ENCODE measurements around the gene MRAP2. TPM values are rescaled to one million over a fixed set of nuclear protein-coding genes. Genes with fewer than 3 reads are reported as not detected.

The MRAP2 gene
- polyA plus RNA-seq, 1 experiment = 0.16 TPM

DNA sequence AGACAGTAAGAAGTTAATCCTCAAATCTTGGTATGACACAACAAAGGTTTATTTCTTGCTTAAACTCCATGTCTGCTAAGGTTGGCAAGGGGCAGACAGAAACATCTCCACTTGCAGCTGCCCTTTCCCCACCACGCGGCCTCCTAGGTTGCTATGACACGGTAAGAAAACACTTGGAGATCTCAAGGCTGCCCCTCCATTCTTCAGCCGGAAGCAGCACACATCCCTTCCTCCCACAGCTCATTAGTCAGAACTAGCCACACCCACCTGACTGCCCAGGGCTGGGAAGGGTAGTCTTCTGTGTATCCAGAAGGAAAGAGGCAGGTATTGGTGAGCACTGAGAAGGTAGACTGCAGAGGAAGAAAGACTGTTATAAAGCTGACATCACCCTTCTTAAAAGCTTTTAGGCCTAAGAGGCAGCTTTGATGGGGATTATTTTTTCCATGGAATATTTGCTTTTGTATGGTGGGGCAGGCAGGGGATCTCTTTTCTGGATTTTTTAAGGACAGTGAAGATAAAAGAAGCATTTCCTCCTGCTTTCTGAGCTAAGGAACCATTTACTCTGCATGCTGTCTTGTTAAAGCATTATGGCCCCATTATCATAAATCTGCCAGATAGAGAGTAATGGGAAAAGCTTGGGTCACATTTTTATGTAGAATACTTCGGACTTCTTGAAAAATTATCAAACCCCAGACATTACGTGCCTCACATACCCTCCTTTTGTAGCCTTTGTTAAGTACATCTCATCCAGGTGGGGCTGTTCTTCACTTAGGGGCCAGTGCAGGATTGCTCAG is 41.6 kb downstream of the MRAP2 start:
- POLR2A ChIA-PET = no interaction called here
- DNase-seq (ENCODE audit: low read depth) = no peak
- TF ChIP-seq CTCF (IDR thresholded peaks at IDR 0.05; ENCODE audit: insufficient read depth, low read depth, low read length) = no peak
- Histone ChIP-seq H3K27me3 (ENCODE audit: control insufficient read depth, insufficient read depth, low read length) (no peaks in the 10 kb centered on the region), H3K36me3 (ENCODE audit: control insufficient read depth, insufficient read depth, low read length) (no peaks in the 10 kb centered on the region), H3K4me3 (ENCODE audit: low read depth, low read length) (no peak overlapping the region)
- CTCF ChIA-PET = interaction anchor here (0.8 kb wide), 1 partner anchor 27 kb away, joined by 3 read pairs; no protein-coding TSS in a partner anchor

DNA sequence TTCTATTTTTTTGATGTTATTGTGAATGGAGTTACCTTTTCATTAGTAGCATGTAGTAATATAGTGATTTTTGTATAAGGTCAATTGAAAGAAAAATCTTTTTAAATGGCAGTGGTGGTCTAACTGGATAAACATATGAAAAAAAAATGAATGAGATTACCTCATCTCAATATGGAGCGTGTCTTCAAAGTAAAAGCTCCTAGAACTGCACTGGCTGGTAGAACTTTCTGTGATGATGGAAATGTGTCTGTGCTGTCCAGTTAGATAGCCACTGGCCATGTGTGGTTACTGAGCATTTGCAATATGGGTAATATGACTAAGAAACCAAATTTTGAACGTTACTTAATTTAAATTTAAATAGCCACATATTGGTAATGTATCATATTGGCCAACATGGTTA is 44.1 kb downstream of the MRAP2 start:
- ChIA-PET POLR2A (no interaction called here), CTCF (no interaction called here)
- TF ChIP-seq CTCF (IDR thresholded peaks at IDR 0.05; ENCODE audit: insufficient read depth, low read depth, low read length) = no peak
- DNase-seq (ENCODE audit: low read depth) = no peak
- Histone ChIP-seq H3K27me3 (ENCODE audit: control insufficient read depth, insufficient read depth, low read length) (no peaks in the 10 kb centered on the region), H3K4me3 (ENCODE audit: low read depth, low read length) (no peak overlapping the region), H3K36me3 (ENCODE audit: control insufficient read depth, insufficient read depth, low read length) (no peaks in the 10 kb centered on the region)

DNA sequence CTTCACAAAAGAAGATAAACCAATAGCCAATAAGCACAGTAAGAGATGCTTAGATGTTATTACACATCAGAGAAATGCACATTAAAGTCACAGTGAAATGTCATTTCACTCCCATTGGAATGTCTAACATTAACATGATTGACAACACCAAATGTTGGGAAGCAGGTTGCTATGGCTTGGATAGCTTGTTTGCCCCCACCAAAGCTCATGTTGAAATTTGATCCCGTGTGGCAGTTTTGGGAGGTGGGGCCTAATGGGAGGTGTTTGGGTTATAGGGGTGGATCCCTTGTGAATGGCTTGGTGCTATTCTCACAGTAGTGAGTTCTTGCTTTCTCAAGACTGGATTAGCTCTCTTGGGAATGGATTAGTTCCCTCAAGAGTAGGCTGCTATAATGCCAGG is 44.8 kb downstream of the MRAP2 start:
- CTCF ChIA-PET = no interaction called here
- Histone ChIP-seq H3K27me3 (ENCODE audit: control insufficient read depth, insufficient read depth, low read length) (no peaks in the 10 kb centered on the region), H3K36me3 (ENCODE audit: control insufficient read depth, insufficient read depth, low read length) (no peaks in the 10 kb centered on the region), H3K4me3 (ENCODE audit: low read depth, low read length) (no peak overlapping the region)
- no peak for TF ChIP-seq CTCF (IDR thresholded peaks at IDR 0.05; ENCODE audit: insufficient read depth, low read depth, low read length)
- no peak for DNase-seq (ENCODE audit: low read depth)
- POLR2A ChIA-PET = no interaction called here

DNA sequence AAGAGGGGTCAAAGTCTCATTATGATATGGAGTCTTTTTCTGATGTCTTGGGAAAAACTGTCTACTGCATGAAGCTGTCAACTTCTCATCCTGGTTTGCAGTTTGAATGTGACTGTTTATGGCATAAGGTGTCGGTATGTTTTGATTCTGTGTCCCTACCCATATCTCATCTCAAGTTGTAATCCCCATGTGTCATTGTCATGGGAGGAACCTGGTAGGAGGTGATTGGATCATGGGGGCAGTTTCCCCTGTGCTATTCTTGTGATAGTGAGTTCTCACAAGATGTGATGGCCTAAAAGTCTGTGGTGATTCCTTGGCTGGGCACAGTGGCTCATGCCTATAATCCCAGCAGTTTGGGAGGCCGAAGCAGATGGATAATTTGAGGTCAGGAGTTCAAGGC is 47.6 kb downstream of the MRAP2 start:
- DNase-seq (ENCODE audit: low read depth) = no peak
- CTCF ChIA-PET = interaction anchor here (1.1 kb wide), 2 partner anchors 12 to 23 kb away, joined by 3 read pairs; no protein-coding TSS in a partner anchor

More for the DNA sequence above, 47.6 kb downstream of the MRAP2 start:
- Histone ChIP-seq H3K27me3 (ENCODE audit: control insufficient read depth, insufficient read depth, low read length) (no peaks in the 10 kb centered on the region), H3K4me3 (ENCODE audit: low read depth, low read length) (no peak overlapping the region), H3K36me3 (ENCODE audit: control insufficient read depth, insufficient read depth, low read length) (no peaks in the 10 kb centered on the region)
- POLR2A ChIA-PET = no interaction called here
- TF ChIP-seq CTCF (IDR thresholded peaks at IDR 0.05; ENCODE audit: insufficient read depth, low read depth, low read length) = no peak
